Activated naive CD8-positive, alpha-beta T cell (primary cell): ENCODE data around the gene SSU72.

Experiments used
- H3K27ac Mint-ChIP-seq: one replicate; pipeline ENCODE4 v1.8.0; 2021; ENCODE audit warnings: mixed read lengths
- H3K27me3 Mint-ChIP-seq: one replicate; pipeline ENCODE4 v1.8.0; 2021; ENCODE audit warnings: mixed read lengths
- H3K36me3 Mint-ChIP-seq: one replicate; pipeline ENCODE4 v1.8.0; 2021; ENCODE audit warnings: mixed read lengths
- H3K4me1 Mint-ChIP-seq: one replicate; pipeline ENCODE4 v1.8.0; 2021; ENCODE audit warnings: low read depth, mixed read lengths
- H3K4me3 Mint-ChIP-seq: one replicate; pipeline ENCODE4 v1.8.0; 2021; ENCODE audit warnings: mild to moderate bottlenecking, mixed read lengths
- H3K9me3 Mint-ChIP-seq: one replicate; pipeline ENCODE4 v1.8.0; 2021; ENCODE audit warnings: low read depth, mixed read lengths

Gene SSU72

GRCh38 chr1:1615256-1616044, 40.8 kb upstream of the SSU72 start, which contains the start of gene MIB2:
Gene MIB2 (plus strand): TSS chr1:1615500. CDS start chr1:1623453, 7,953 bp downstream.
- Mint-ChIP-seq H3K27me3 (no peaks in the 10 kb centered on the region), H3K9me3 (no peaks in the 10 kb centered on the region), H3K27ac (peak within 1 kb of the TSS; percentile 99), H3K4me3 (peak within 1 kb of the TSS; percentile 93), H3K36me3 (no peaks in the 10 kb centered on the region), H3K4me1 (peaks cover 29% of the 10 kb centered on the region)

- peak overlapping the region; percentile 99 for H3K27ac Mint-ChIP-seq
- no peaks in the 10 kb centered on the region for H3K9me3 Mint-ChIP-seq
- no peaks in the 10 kb centered on the region for H3K36me3 Mint-ChIP-seq
- peaks cover 29% of the 10 kb centered on the region for H3K4me1 Mint-ChIP-seq
- H3K4me3 Mint-ChIP-seq = peak overlapping the region; percentile 93
- H3K27me3 Mint-ChIP-seq = no peaks in the 10 kb centered on the region
Measured at GRCh38 chr1:1614954-1615255, 40.2 kb upstream of the SSU72 start.

GRCh38 chr1:1614204-1614953, 39.7 kb upstream of the SSU72 start:
- H3K27ac Mint-ChIP-seq = peak overlapping the region; percentile 99
- no peaks in the 10 kb centered on the region for H3K36me3 Mint-ChIP-seq
- H3K4me3 Mint-ChIP-seq = peak overlapping the region; percentile 93
- H3K9me3 Mint-ChIP-seq = no peaks in the 10 kb centered on the region
- peaks cover 29% of the 10 kb centered on the region for H3K4me1 Mint-ChIP-seq
- H3K27me3 Mint-ChIP-seq = no peaks in the 10 kb centered on the region

GRCh38 chr1:1613509-1614082, 38.9 kb upstream of the SSU72 start:
- Mint-ChIP-seq H3K27ac (peak overlapping the region; percentile 99), H3K9me3 (no peaks in the 10 kb centered on the region), H3K4me3 (peak overlapping the region; percentile 93), H3K4me1 (peaks cover 29% of the 10 kb centered on the region), H3K27me3 (no peaks in the 10 kb centered on the region), H3K36me3 (no peaks in the 10 kb centered on the region)

- Mint-ChIP-seq H3K27me3 (no peaks in the 10 kb centered on the region), H3K36me3 (no peaks in the 10 kb centered on the region), H3K27ac (peak overlapping the region; percentile 34), H3K4me1 (peaks cover 30% of the 10 kb centered on the region), H3K4me3 (no peak overlapping the region), H3K9me3 (no peaks in the 10 kb centered on the region)
Measured at GRCh38 chr1:1612104-1612400, 37.4 kb upstream of the SSU72 start.

- H3K4me1 Mint-ChIP-seq = peaks cover 33% of the 10 kb centered on the region
- no peaks in the 10 kb centered on the region for H3K27me3 Mint-ChIP-seq
- H3K9me3 Mint-ChIP-seq = no peaks in the 10 kb centered on the region
- H3K36me3 Mint-ChIP-seq = no peaks in the 10 kb centered on the region
- peak overlapping the region; percentile 46 for H3K27ac Mint-ChIP-seq
- H3K4me3 Mint-ChIP-seq = no peak overlapping the region
Measured at GRCh38 chr1:1610796-1611195, 36.1 kb upstream of the SSU72 start.

GRCh38 chr1:1609822-1610485, 35.3 kb upstream of the SSU72 start:
- Mint-ChIP-seq H3K9me3 (no peaks in the 10 kb centered on the region), H3K27me3 (no peaks in the 10 kb centered on the region), H3K4me3 (no peak overlapping the region), H3K36me3 (no peaks in the 10 kb centered on the region), H3K4me1 (peaks cover 31% of the 10 kb centered on the region), H3K27ac (no peak overlapping the region)

GRCh38 chr1:1606232-1606631, 31.6 kb upstream of the SSU72 start:
- H3K27ac Mint-ChIP-seq = no peak overlapping the region
- H3K27me3 Mint-ChIP-seq = no peaks in the 10 kb centered on the region
- no peaks in the 10 kb centered on the region for H3K36me3 Mint-ChIP-seq
- H3K4me1 Mint-ChIP-seq = peaks cover 13% of the 10 kb centered on the region
- no peak overlapping the region for H3K4me3 Mint-ChIP-seq
- no peaks in the 10 kb centered on the region for H3K9me3 Mint-ChIP-seq

GRCh38 chr1:1605724-1606123, 31.1 kb upstream of the SSU72 start:
- no peak overlapping the region for H3K27ac Mint-ChIP-seq
- H3K4me1 Mint-ChIP-seq = peaks cover 11% of the 10 kb centered on the region
- H3K27me3 Mint-ChIP-seq = no peaks in the 10 kb centered on the region
- H3K4me3 Mint-ChIP-seq = no peak overlapping the region
- H3K36me3 Mint-ChIP-seq = no peaks in the 10 kb centered on the region
- no peaks in the 10 kb centered on the region for H3K9me3 Mint-ChIP-seq

GRCh38 chr1:1605034-1605591, 30.4 kb upstream of the SSU72 start:
- Mint-ChIP-seq H3K9me3 (no peaks in the 10 kb centered on the region), H3K27me3 (no peaks in the 10 kb centered on the region)

GRCh38 chr1:1604374-1605033, 29.8 kb upstream of the SSU72 start:
- no peak overlapping the region for H3K27ac Mint-ChIP-seq
- H3K4me3 Mint-ChIP-seq = no peak overlapping the region
- peaks cover 11% of the 10 kb centered on the region for H3K4me1 Mint-ChIP-seq
- H3K36me3 Mint-ChIP-seq = no peaks in the 10 kb centered on the region
- H3K27me3 Mint-ChIP-seq = no peaks in the 10 kb centered on the region
- H3K9me3 Mint-ChIP-seq = no peaks in the 10 kb centered on the region

More at GRCh38 chr1:1605034-1605591, 30.4 kb upstream of the SSU72 start:
- peak overlapping the region; percentile 16 for H3K27ac Mint-ChIP-seq
- no peak overlapping the region for H3K4me3 Mint-ChIP-seq
- H3K36me3 Mint-ChIP-seq = no peaks in the 10 kb centered on the region
- H3K4me1 Mint-ChIP-seq = peaks cover 11% of the 10 kb centered on the region

GRCh38 chr1:1603671-1604373, 29.2 kb upstream of the SSU72 start:
- Mint-ChIP-seq H3K36me3 (no peaks in the 10 kb centered on the region), H3K4me3 (no peak overlapping the region), H3K4me1 (peaks cover 14% of the 10 kb centered on the region), H3K27ac (no peak overlapping the region), H3K27me3 (no peaks in the 10 kb centered on the region), H3K9me3 (no peaks in the 10 kb centered on the region)

GRCh38 chr1:1602968-1603506, 28.4 kb upstream of the SSU72 start:
- Mint-ChIP-seq H3K27ac (no peak overlapping the region), H3K9me3 (no peaks in the 10 kb centered on the region), H3K4me3 (no peak overlapping the region), H3K36me3 (no peaks in the 10 kb centered on the region), H3K4me1 (peaks cover 16% of the 10 kb centered on the region), H3K27me3 (no peaks in the 10 kb centered on the region)
